Thyroid gland (tissue), 4 donors: Measurements from ENCODE around the gene TMEM223.

Experiments
- CTCF ChIP-seq, 6 experiments: fragments of 200-600 bp in 3 of 6; fragments of 450-650 bp in 3 of 6; sonication (generic) in 3 of 6; IDR thresholded peaks; one replicate each; pipeline ENCODE4 v1.5.1; 2016 to 2019; ENCODE audit warnings: antibody characterized with exemption in 6 of 6, mild to moderate bottlenecking in 2 of 6, inconsistent platforms in 1 of 6, moderate library complexity in 1 of 6
- POLR2A ChIP-seq, 2 donors: fragments of 450-650 bp; IDR thresholded peaks; one replicate each; pipeline ENCODE4 v1.6.1; 2017; ENCODE audit warnings: antibody characterized with exemption in 2 of 2, mild to moderate bottlenecking in 2 of 2, moderate library complexity in 1 of 2

- TF ChIP-seq CTCF (IDR thresholded peaks at IDR 0.05) = no peak
- TF ChIP-seq POLR2A (IDR thresholded peaks at IDR 0.05) = peak; percentile 26 to 86
Measured at GRCh38 chr11:62791501-62792201, at the start of gene TMEM223.
